Pulmonary artery endothelial cell (primary cell): ENCODE data around the gene SEMA5B. TPM values are rescaled to one million over a fixed set of nuclear protein-coding genes. Genes with fewer than 3 reads are reported as not detected.
A peak's percentile ranks its signal among the peaks of the same experiment; 100 is the strongest.

Source experiments
- DNase-seq: peaks from one replicate; pipeline ENCODE4 v3.0.0-alpha.2; 2011; ENCODE audit warnings: low read depth, low spot score
- total RNA-seq: library from RNA; depleted of rRNA; stranded (reverse); fragments of >200 nt; gene quantifications from 2 replicates; pipeline ENCODE4 v1.2.3, GENCODE V29; 2014

Gene SEMA5B
- total RNA-seq, 1 donor from 2014 or later, result not detected

- no peak for DNase-seq
These were observed 82.3 kb downstream of the SEMA5B start for GRCh38 chr3:122945230-122945629.

GRCh38 chr3:122944671-122945161 is 82.8 kb downstream of the SEMA5B start:
- no peak for DNase-seq

- DNase-seq, result no peak
These were observed 83.8 kb downstream of the SEMA5B start for GRCh38 chr3:122943828-122944190.

- peak; percentile 10 for DNase-seq
These were observed 84.4 kb downstream of the SEMA5B start for GRCh38 chr3:122942937-122943827.

GRCh38 chr3:122942239-122942638 is 85.3 kb downstream of the SEMA5B start:
- no peak for DNase-seq

- DNase-seq, result no peak
These were observed 86.0 kb downstream of the SEMA5B start for GRCh38 chr3:122941228-122942206.

- DNase-seq, result no peak
These were observed 86.9 kb downstream of the SEMA5B start for GRCh38 chr3:122940628-122941086.

GRCh38 chr3:122938783-122939425 is 88.7 kb downstream of the SEMA5B start:
- DNase-seq, result no peak

- no peak for DNase-seq
These were observed 89.8 kb downstream of the SEMA5B start for GRCh38 chr3:122937745-122938144.

- no peak for DNase-seq
These were observed 90.6 kb downstream of the SEMA5B start for GRCh38 chr3:122936986-122937385.

- DNase-seq, result no peak
These were observed 91.2 kb downstream of the SEMA5B start for GRCh38 chr3:122936335-122936734.

- no peak for DNase-seq
These were observed 93.3 kb downstream of the SEMA5B start for GRCh38 chr3:122934251-122934650.

- DNase-seq, result no peak
These were observed 95.2 kb downstream of the SEMA5B start for GRCh38 chr3:122932251-122932967.

GRCh38 chr3:122931636-122932035 is 95.9 kb downstream of the SEMA5B start:
- no peak for DNase-seq

- no peak for DNase-seq
These were observed 97.2 kb downstream of the SEMA5B start for GRCh38 chr3:122930063-122930997.

- no peak for DNase-seq
These were observed 98.1 kb downstream of the SEMA5B start for GRCh38 chr3:122929188-122930062.

- no peak for DNase-seq
These were observed 99.0 kb downstream of the SEMA5B start for GRCh38 chr3:122928396-122929187.

- no peak for DNase-seq
These were observed 99.8 kb downstream of the SEMA5B start for GRCh38 chr3:122927726-122928125.
